HEK293 (cell line): ENCODE measurements around the gene RTTN.

Experiments used
- ATF2 ChIP-seq: fragments of 450-650 bp; formaldehyde crosslinking; IDR thresholded peaks from 2 replicates; pipeline ENCODE4 v1.5.1; 2016; ENCODE audit warnings: missing biosample characterization, missing genetic modification characterization, low read depth
- GLIS1 ChIP-seq: fragments of 450-650 bp; formaldehyde crosslinking; IDR thresholded peaks from 2 replicates; pipeline ENCODE4 v1.5.1; 2016; ENCODE audit warnings: missing biosample characterization, missing genetic modification characterization
- KLF17 ChIP-seq: fragments of 450-650 bp; formaldehyde crosslinking; IDR thresholded peaks from 2 replicates; pipeline ENCODE4 v1.5.1; 2016; ENCODE audit warnings: missing biosample characterization, missing genetic modification characterization
- YY1 ChIP-seq: fragments of 450-650 bp; formaldehyde crosslinking; IDR thresholded peaks from 2 replicates; pipeline ENCODE4 v1.5.1; 2018; ENCODE audit warnings: missing biosample characterization, missing genetic modification characterization
- ZBTB1 ChIP-seq: fragments of 450-650 bp; formaldehyde crosslinking; IDR thresholded peaks from 2 replicates; pipeline ENCODE4 v1.5.1; 2016; ENCODE audit warnings: missing biosample characterization, missing genetic modification characterization
- ZNF311 ChIP-seq: fragments of 450-650 bp; formaldehyde crosslinking; IDR thresholded peaks from 2 replicates; pipeline ENCODE4 v1.5.1; 2017; ENCODE audit warnings: missing biosample characterization, missing genetic modification characterization, borderline replicate concordance
- ZNF518A ChIP-seq: fragments of 450-650 bp; formaldehyde crosslinking; conservative IDR thresholded peaks from 2 replicates; pipeline ENCODE4 v1.5.1; 2016; ENCODE audit warnings: low read depth, missing biosample characterization, missing genetic modification characterization
- ZNF670 ChIP-seq: fragments of 450-650 bp; formaldehyde crosslinking; IDR thresholded peaks from 2 replicates; pipeline ENCODE4 v1.5.1; 2016; ENCODE audit warnings: missing biosample characterization, missing genetic modification characterization, low read depth
- TF ChIP-seq, protein P1 (sequence below): fragments of 450-650 bp; formaldehyde crosslinking; IDR thresholded peaks from 2 replicates; pipeline ENCODE4 v1.5.1; 2016; ENCODE audit warnings: missing biosample characterization, missing genetic modification characterization
- TF ChIP-seq, protein P2 (sequence below): fragments of 450-650 bp; formaldehyde crosslinking; IDR thresholded peaks from 2 replicates; pipeline ENCODE4 v1.5.1; 2016; ENCODE audit warnings: missing biosample characterization, missing genetic modification characterization, borderline replicate concordance

DNA sequence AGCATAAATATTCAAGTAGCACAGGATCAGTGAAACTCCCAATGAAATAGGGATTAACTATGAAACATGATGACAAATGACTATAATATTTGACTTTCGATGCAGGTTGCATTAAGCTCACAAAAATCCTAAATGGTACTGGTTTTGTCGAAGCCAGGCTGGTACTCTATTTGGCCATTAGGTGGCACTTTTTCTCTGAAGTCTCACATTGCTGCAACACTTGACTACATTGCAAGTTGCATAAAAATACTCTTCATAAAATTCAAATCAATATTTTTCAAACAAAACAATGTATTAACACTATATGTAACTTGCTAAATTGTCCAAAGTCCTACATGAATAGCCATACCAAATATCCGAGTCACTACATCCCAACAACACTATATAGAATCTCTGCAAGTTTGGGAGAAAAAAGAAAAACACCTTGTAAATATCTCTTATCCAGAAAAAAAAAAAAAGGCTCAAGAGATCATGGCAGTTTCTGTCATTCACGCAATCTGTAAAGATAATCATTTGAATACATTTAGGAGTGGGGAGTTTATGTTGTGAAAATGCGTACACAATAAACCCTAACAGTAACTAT is 9.5 kb downstream of the RTTN start:
- TF ChIP-seq, protein P1, sequence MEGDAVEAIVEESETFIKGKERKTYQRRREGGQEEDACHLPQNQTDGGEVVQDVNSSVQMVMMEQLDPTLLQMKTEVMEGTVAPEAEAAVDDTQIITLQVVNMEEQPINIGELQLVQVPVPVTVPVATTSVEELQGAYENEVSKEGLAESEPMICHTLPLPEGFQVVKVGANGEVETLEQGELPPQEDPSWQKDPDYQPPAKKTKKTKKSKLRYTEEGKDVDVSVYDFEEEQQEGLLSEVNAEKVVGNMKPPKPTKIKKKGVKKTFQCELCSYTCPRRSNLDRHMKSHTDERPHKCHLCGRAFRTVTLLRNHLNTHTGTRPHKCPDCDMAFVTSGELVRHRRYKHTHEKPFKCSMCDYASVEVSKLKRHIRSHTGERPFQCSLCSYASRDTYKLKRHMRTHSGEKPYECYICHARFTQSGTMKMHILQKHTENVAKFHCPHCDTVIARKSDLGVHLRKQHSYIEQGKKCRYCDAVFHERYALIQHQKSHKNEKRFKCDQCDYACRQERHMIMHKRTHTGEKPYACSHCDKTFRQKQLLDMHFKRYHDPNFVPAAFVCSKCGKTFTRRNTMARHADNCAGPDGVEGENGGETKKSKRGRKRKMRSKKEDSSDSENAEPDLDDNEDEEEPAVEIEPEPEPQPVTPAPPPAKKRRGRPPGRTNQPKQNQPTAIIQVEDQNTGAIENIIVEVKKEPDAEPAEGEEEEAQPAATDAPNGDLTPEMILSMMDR (tag by site-specific recombination): peak; percentile 46; the same call in 1 of the 2 replicates
- TF ChIP-seq ZBTB1 (tag by site-specific recombination): no peak
- TF ChIP-seq ZNF670 (tag by site-specific recombination): no peak
- no peak for TF ChIP-seq KLF17 (tag by site-specific recombination)
- TF ChIP-seq, protein P2, sequence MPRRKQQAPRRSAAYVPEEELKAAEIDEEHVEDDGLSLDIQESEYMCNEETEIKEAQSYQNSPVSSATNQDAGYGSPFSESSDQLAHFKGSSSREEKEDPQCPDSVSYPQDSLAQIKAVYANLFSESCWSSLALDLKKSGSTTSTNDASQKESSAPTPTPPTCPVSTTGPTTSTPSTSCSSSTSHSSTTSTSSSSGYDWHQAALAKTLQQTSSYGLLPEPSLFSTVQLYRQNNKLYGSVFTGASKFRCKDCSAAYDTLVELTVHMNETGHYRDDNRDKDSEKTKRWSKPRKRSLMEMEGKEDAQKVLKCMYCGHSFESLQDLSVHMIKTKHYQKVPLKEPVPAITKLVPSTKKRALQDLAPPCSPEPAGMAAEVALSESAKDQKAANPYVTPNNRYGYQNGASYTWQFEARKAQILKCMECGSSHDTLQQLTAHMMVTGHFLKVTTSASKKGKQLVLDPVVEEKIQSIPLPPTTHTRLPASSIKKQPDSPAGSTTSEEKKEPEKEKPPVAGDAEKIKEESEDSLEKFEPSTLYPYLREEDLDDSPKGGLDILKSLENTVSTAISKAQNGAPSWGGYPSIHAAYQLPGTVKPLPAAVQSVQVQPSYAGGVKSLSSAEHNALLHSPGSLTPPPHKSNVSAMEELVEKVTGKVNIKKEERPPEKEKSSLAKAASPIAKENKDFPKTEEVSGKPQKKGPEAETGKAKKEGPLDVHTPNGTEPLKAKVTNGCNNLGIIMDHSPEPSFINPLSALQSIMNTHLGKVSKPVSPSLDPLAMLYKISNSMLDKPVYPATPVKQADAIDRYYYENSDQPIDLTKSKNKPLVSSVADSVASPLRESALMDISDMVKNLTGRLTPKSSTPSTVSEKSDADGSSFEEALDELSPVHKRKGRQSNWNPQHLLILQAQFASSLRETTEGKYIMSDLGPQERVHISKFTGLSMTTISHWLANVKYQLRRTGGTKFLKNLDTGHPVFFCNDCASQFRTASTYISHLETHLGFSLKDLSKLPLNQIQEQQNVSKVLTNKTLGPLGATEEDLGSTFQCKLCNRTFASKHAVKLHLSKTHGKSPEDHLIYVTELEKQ (tag by site-specific recombination): no peak
- no peak for TF ChIP-seq YY1 (tag by site-specific recombination)
- TF ChIP-seq ZNF311 (tag by site-specific recombination): no peak
- no peak for TF ChIP-seq GLIS1
- no peak for TF ChIP-seq ATF2 (tag by site-specific recombination)
- no peak for TF ChIP-seq ZNF518A
